Embryonic facial prominence (tissue), 1 donor: ENCODE data around the gene HAPLN2.

Experiments used
- DNase-seq: peaks from one replicate; pipeline ENCODE4 v3.0.0-alpha.2; 2016; ENCODE audit errors: extremely low spot score

HAPLN2 gene

GRCh38 chr1:156644640-156645039 lies 25.4 kb downstream of the HAPLN2 start:
- no peak for DNase-seq

GRCh38 chr1:156645056-156645455 lies 25.8 kb downstream of the HAPLN2 start:
- DNase-seq = no peak

- no peak for DNase-seq
Measured at GRCh38 chr1:156645666-156646065, 26.5 kb downstream of the HAPLN2 start.

GRCh38 chr1:156646738-156647211 lies 27.6 kb downstream of the HAPLN2 start:
- DNase-seq = no peak

- no peak for DNase-seq
Measured at GRCh38 chr1:156647351-156647750, 28.1 kb downstream of the HAPLN2 start.

GRCh38 chr1:156648496-156648895 lies 29.3 kb downstream of the HAPLN2 start:
- no peak for DNase-seq

- DNase-seq = no peak
Measured at GRCh38 chr1:156648951-156649350, 29.7 kb downstream of the HAPLN2 start.

GRCh38 chr1:156652131-156652991 lies 33.1 kb downstream of the HAPLN2 start:
- DNase-seq = no peak

- DNase-seq = no peak
Measured at GRCh38 chr1:156652992-156653355, 33.8 kb downstream of the HAPLN2 start.

GRCh38 chr1:156654700-156655099 lies 35.5 kb downstream of the HAPLN2 start:
- DNase-seq = no peak

- DNase-seq = no peak
Measured at GRCh38 chr1:156655151-156655903, 36.1 kb downstream of the HAPLN2 start.

- no peak for DNase-seq
Measured at GRCh38 chr1:156655904-156656516, 36.8 kb downstream of the HAPLN2 start.

- DNase-seq = no peak
Measured at GRCh38 chr1:156656806-156657740, 37.9 kb downstream of the HAPLN2 start.

- DNase-seq = no peak
Measured at GRCh38 chr1:156657741-156658319, 38.6 kb downstream of the HAPLN2 start.

GRCh38 chr1:156658496-156658895 lies 39.3 kb downstream of the HAPLN2 start:
- DNase-seq = no peak

- no peak for DNase-seq
Measured at GRCh38 chr1:156658945-156659574, 39.8 kb downstream of the HAPLN2 start.

GRCh38 chr1:156659661-156659987 lies 40.4 kb downstream of the HAPLN2 start:
- DNase-seq = no peak

GRCh38 chr1:156659988-156660751 lies 41.0 kb downstream of the HAPLN2 start:
- DNase-seq = peak; percentile 82

- DNase-seq = no peak
Measured at GRCh38 chr1:156660752-156661112, 41.5 kb downstream of the HAPLN2 start.
